SK-N-MC (cell line): ENCODE results near the gene STPG3.

Source experiments
- EZH2 ChIP-seq: fragments of 200-600 bp; sonication (generic); IDR thresholded peaks from one replicate; pipeline ENCODE4 v1.6.1; 2017; ENCODE audit warnings: antibody characterized with exemption
- POLR2AphosphoS5 ChIP-seq: IDR thresholded peaks from 2 replicates; pipeline ENCODE4 v1.6.1; 2012; ENCODE audit warnings: mild to moderate bottlenecking, low read depth, low read length, borderline replicate concordance

DNA sequence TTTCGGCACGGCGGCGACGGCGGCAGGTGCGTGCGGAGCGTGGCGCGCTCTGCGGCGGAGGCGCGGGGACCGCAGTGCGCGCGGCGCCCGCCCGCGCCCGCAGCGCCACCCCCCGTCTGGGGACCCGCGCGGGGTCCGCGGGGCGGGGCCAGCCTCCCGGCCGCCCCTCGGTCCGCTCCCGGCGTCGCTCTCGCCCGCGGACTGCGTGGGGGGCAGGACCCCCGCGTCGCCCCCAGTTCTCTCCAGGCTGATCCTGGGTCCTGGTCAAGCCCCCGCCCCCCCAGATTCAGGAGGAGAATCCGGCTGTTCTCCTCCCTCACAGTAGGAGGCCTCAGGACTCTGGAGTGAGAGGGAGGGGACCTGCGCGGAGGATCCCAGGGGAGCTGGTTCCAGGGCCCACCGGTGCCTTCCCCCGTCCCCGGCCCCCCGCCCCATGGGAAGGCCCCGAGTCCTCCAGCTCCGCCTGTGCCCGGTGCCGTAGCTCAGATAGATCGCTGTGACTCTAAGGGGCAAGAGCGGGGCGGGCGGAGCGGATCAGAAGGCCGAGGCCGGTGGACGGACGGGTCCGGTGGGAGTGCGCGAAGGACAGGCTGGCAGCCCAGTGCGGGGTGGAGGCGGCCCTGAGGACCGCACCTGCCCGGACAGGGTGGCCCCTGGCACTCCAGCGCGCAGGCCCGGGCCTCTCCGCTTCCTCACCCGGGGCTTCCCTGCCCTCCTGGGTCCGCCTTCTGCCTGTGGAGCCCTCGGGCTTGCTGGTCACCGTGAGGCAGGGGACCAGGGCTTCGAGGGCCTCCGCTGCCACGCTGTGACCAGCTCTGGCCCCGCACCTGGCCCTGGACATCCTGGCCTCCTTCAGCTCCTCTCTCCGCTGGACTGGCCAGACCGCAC, 28.7 kb upstream of the STPG3 start, which contains the start of gene RNF208:
- TF ChIP-seq EZH2: no peak
- TF ChIP-seq POLR2AphosphoS5: no peak
